K562 (cell line): ENCODE data around the gene DNAJC9. TPM values are rescaled to one million over a fixed set of nuclear protein-coding genes. Genes with fewer than 3 reads are reported as not detected.

Source experiments
- ARID1B ChIP-seq: fragments of 450-650 bp; IDR thresholded peaks from 2 replicates; pipeline ENCODE4 v1.6.1; 2016; ENCODE audit warnings: antibody characterized with exemption, mild to moderate bottlenecking, inconsistent platforms
- ARID2 ChIP-seq: fragments of 450-650 bp; IDR thresholded peaks from 2 replicates; pipeline ENCODE4 v1.6.1; 2017; ENCODE audit warnings: antibody characterized with exemption, mild to moderate bottlenecking
- ATF1 ChIP-seq, 2 experiments: fragments of 450-650 bp in 1 of 2; IDR thresholded peaks; 2 replicates each; pipeline ENCODE4 v1.6.1; 2016; ENCODE audit warnings: missing compliant biosample characterization in 1 of 2, missing genetic modification characterization in 1 of 2
- CCNT2 ChIP-seq: IDR thresholded peaks from 2 replicates; pipeline ENCODE4 v1.6.1; 2011; ENCODE audit warnings: borderline replicate concordance, low read depth, mild to moderate bottlenecking, moderate library complexity, mixed read lengths, low read length; ENCODE audit not compliant: insufficient read length; ENCODE audit errors: extremely low read depth
- ETS1 ChIP-seq: conservative IDR thresholded peaks from 2 replicates; pipeline ENCODE4 v1.6.1; 2011; ENCODE audit warnings: low read depth, mild to moderate bottlenecking, low read length; ENCODE audit not compliant: control insufficient read depth
- HDAC1 ChIP-seq, 2 experiments: fragments of 450-650 bp; IDR thresholded peaks; 2 replicates each; pipeline ENCODE4 v1.6.1; 2016 to 2017; ENCODE audit warnings: inconsistent platforms in 1 of 2, mild to moderate bottlenecking in 1 of 2, moderate library complexity in 1 of 2
- HMBOX1 ChIP-seq: sonication (generic); IDR thresholded peaks from 2 replicates; pipeline ENCODE4 v1.6.1; 2016
- MTA2 ChIP-seq: fragments of 450-650 bp; IDR thresholded peaks from 2 replicates; pipeline ENCODE4 v1.6.1; 2016; ENCODE audit warnings: low read depth
- NR4A1 ChIP-seq, 2 experiments: fragments of 250-450 bp in 1 of 2; fragments of 450-650 bp in 1 of 2; sonication (Bioruptor Pico) in 1 of 2; IDR thresholded peaks; 2 replicates each; pipeline versions ENCODE4 v1.4.0 to v1.6.1; 2016 to 2020; ENCODE audit warnings: mild to moderate bottlenecking in 2 of 2, missing compliant biosample characterization in 1 of 2, missing genetic modification characterization in 1 of 2, moderate library complexity in 1 of 2
- POLR3A ChIP-seq: IDR thresholded peaks from 2 replicates; pipeline ENCODE4 v1.6.1; 2011; ENCODE audit warnings: borderline replicate concordance, mild to moderate bottlenecking, moderate library complexity; ENCODE audit not compliant: insufficient read length, insufficient read depth; ENCODE audit errors: extremely low read depth
- SMAD3 ChIP-seq: fragments of 450-650 bp; formaldehyde crosslinking; conservative IDR thresholded peaks from 2 replicates; pipeline ENCODE4 v1.4.0; 2020; ENCODE audit warnings: mild to moderate bottlenecking
- SMARCB1 ChIP-seq: IDR thresholded peaks from 2 replicates; pipeline ENCODE4 v1.6.1; 2011; ENCODE audit warnings: improper control_type of control experiment, low read depth; ENCODE audit not compliant: insufficient read length
- WHSC1 ChIP-seq: IDR thresholded peaks from one replicate; pipeline ENCODE4 v1.6.1; 2012; ENCODE audit warnings: low read length, control low read depth, inconsistent platforms
- ZBTB26 ChIP-seq: fragments of 450-650 bp; formaldehyde crosslinking; IDR thresholded peaks from 2 replicates; pipeline ENCODE4 v1.4.0; 2022; ENCODE audit warnings: missing genetic modification characterization
- ZFP36 ChIP-seq: fragments of 150-350 bp; IDR thresholded peaks from 2 replicates; pipeline ENCODE4 v1.6.1; 2018; ENCODE audit warnings: low read length, low read depth; ENCODE audit not compliant: partially characterized antibody
- ZNF668 ChIP-seq: fragments of 250-450 bp; sonication (Bioruptor Pico); IDR thresholded peaks from 2 replicates; pipeline ENCODE4 v1.8.0; 2022; ENCODE audit warnings: mild to moderate bottlenecking, inconsistent platforms
- ZNF717 ChIP-seq: fragments of 250-450 bp; sonication (Bioruptor Pico); IDR thresholded peaks from 2 replicates; pipeline ENCODE4 v1.5.0; 2021
- ZNF740 ChIP-seq, 3 experiments: fragments of 200-800 bp in 1 of 3; sonication (Bioruptor generic) in 1 of 3; sonication (generic) in 1 of 3; formaldehyde crosslinking in 1 of 3; IDR thresholded peaks; 2 replicates each; pipeline versions ENCODE4 v1.6.1 to v1.8.0; 2016 to 2022; ENCODE audit warnings: mild to moderate bottlenecking in 2 of 3, missing compliant biosample characterization in 2 of 3, missing genetic modification characterization in 2 of 3, missing genetic modification reagents in 1 of 3
- polyA plus RNA-seq, 8 experiments: library from polyadenylated mRNA; depleted of rRNA in 4 of 8; stranded (reverse) in 5 of 8; unstranded in 3 of 8; fragments of >200 nt; fragmentation: Nextera tagmentation in 2 of 8; fragmentation: Illumina TruSeq in 1 of 8; extraction: Ambion mirVana in 2 of 8; extraction: Trizol in 1 of 8; gene quantifications; 2 replicates each; pipeline versions ENCODE4 v1.2.1 to v1.2.3, GENCODE V29; 2011 to 2014; ENCODE audit warnings: inconsistent platforms in 1 of 8, missing spikeins in 1 of 8
- total RNA-seq, 7 experiments: library from RNA; depleted of rRNA in 6 of 7; stranded (reverse); fragments of >200 nt in 6 of 7; fragmentation: Illumina TruSeq in 2 of 7; extraction: Trizol in 2 of 7; gene quantifications; 2 replicates each; pipeline versions ENCODE4 v1.2.1 to v1.2.3, GENCODE V29; 2011 to 2021; ENCODE audit warnings: low replicate concordance in 1 of 7
- TF ChIP-seq, protein P1 (sequence below): sonication (generic); formaldehyde crosslinking; IDR thresholded peaks from 2 replicates; pipeline ENCODE4 v1.8.1; 2023; ENCODE audit warnings: mild to moderate bottlenecking, missing genetic modification reagents

DNAJC9 gene
- total and polyA plus RNA-seq, 9 of the 15 experiments (the other 6 are each of a cell fraction or from before 2014, with no cell fraction given) = 66.7 to 133 (median 102) TPM

- TF ChIP-seq NR4A1 (CRISPR knock-in tag; IDR thresholded peaks at IDR 0.05) = peak; percentile 89
- TF ChIP-seq NR4A1 (tag; IDR thresholded peaks at IDR 0.05) = peak; percentile 59; the same call in 1 of the 2 replicates
- no peak for TF ChIP-seq SMARCB1
- peak; percentile 84; the same call in 1 of the 2 replicates for TF ChIP-seq ZNF668 (CRISPR knock-in tag)
- TF ChIP-seq POLR3A = no peak
- TF ChIP-seq ZFP36 = peak; percentile 4
- no peak; the same call in 1 of the 2 replicates for TF ChIP-seq ETS1
- TF ChIP-seq WHSC1 = no peak
- TF ChIP-seq ZNF717 (CRISPR knock-in tag) = peak; percentile 40; the same call in 1 of the 2 replicates
- TF ChIP-seq CCNT2 = peak; percentile 96
- peak; percentile 91 for TF ChIP-seq ZBTB26
- TF ChIP-seq ARID1B = peak; percentile 75
- peak; percentile 52; the same call in 1 of the 2 replicates for TF ChIP-seq ATF1 (CRISPR knock-in tag; IDR thresholded peaks at IDR 0.05)
- TF ChIP-seq ATF1 (tag; IDR thresholded peaks at IDR 0.05) = peak; percentile 95
- no peak for TF ChIP-seq MTA2
- peak; percentile 5; the same call in 1 of the 2 replicates for TF ChIP-seq ZNF740 (CRISPR knock-in tag; IDR thresholded peaks at IDR 0.05)
- no peak for TF ChIP-seq ZNF740 (tag; IDR thresholded peaks at IDR 0.05)
- peak; percentile 12; the same call in 1 of the 2 replicates for TF ChIP-seq HMBOX1
- TF ChIP-seq, protein P1, sequence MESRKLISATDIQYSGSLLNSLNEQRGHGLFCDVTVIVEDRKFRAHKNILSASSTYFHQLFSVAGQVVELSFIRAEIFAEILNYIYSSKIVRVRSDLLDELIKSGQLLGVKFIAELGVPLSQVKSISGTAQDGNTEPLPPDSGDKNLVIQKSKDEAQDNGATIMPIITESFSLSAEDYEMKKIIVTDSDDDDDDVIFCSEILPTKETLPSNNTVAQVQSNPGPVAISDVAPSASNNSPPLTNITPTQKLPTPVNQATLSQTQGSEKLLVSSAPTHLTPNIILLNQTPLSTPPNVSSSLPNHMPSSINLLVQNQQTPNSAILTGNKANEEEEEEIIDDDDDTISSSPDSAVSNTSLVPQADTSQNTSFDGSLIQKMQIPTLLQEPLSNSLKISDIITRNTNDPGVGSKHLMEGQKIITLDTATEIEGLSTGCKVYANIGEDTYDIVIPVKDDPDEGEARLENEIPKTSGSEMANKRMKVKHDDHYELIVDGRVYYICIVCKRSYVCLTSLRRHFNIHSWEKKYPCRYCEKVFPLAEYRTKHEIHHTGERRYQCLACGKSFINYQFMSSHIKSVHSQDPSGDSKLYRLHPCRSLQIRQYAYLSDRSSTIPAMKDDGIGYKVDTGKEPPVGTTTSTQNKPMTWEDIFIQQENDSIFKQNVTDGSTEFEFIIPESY (CRISPR knock-in tag) = peak; percentile 69
- TF ChIP-seq SMAD3 (CRISPR knock-in tag) = peak; percentile 33; the same call in 1 of the 2 replicates
- TF ChIP-seq HDAC1 (IDR thresholded peaks at IDR 0.05) = peak in 1 of 2 experiments; percentile 95; a peak in 2 of 4 replicates
- no peak for TF ChIP-seq ARID2
Observed at GRCh38 chr10:73246646-73247508, at the start of gene DNAJC9 (continued).
